Measurements from ENCODE around the gene SLC25A52.

Gene SLC25A52

GRCh38 chr18:31778391-31778950, 17.8 kb upstream of the SLC25A52 start:
- no peaks in the 10 kb centered on the region for H3K27me3 ChIP-seq (ENCODE audit: insufficient read depth, low read length, poor library complexity, severe bottlenecking)
- H3K4me2 ChIP-seq (ENCODE audit: low read depth, low read length, poor library complexity, severe bottlenecking), result no peak overlapping the region
- H3K9ac ChIP-seq (ENCODE audit: low read depth, low read length, poor library complexity, severe bottlenecking), result no peak overlapping the region
- peaks cover 10% of the 10 kb centered on the region; the same call in 1 of the 2 replicates for H3K9me3 ChIP-seq (ENCODE audit: insufficient read depth, low read depth, low read length)
- no peaks in the 10 kb centered on the region for H3F3A ChIP-seq (ENCODE audit: low read depth)
- TF ChIP-seq CTCF (conservative IDR thresholded peaks at IDR 0.05; ENCODE audit: low read length) (no peak), EZH2phosphoT487 (IDR thresholded peaks at IDR 0.05; ENCODE audit: borderline replicate concordance) (no peak)
- H3K9me2 ChIP-seq (replicated peaks; ENCODE audit: low read depth, low read length), result no peaks in the 10 kb centered on the region
- H3K36me3 ChIP-seq (ENCODE audit: insufficient read depth, low read length), result no peaks in the 10 kb centered on the region
- no peak overlapping the region for H2AFZ ChIP-seq (ENCODE audit: low read length)
- H3K4me3 ChIP-seq (ENCODE audit: low read length, poor library complexity, severe bottlenecking), result no peak overlapping the region
- H3K4me1 ChIP-seq (ENCODE audit: insufficient read depth, low read length, poor library complexity, severe bottlenecking), result no peaks in the 10 kb centered on the region
- no peaks in the 10 kb centered on the region for H4K20me1 ChIP-seq (ENCODE audit: insufficient read depth, low read length, poor library complexity, severe bottlenecking)
- no peaks in the 10 kb centered on the region for H3K79me2 ChIP-seq (ENCODE audit: insufficient read depth, low read length)

- H3K79me2 ChIP-seq (ENCODE audit: insufficient read depth, low read length), result no peaks in the 10 kb centered on the region
- H2AFZ ChIP-seq (ENCODE audit: low read length), result no peak overlapping the region
- H3K9ac ChIP-seq (ENCODE audit: low read depth, low read length, poor library complexity, severe bottlenecking), result no peak overlapping the region
- no peak overlapping the region for H3K4me3 ChIP-seq (ENCODE audit: low read length, poor library complexity, severe bottlenecking)
- TF ChIP-seq EZH2phosphoT487 (IDR thresholded peaks at IDR 0.05; ENCODE audit: borderline replicate concordance), result no peak
- no peak for TF ChIP-seq CTCF (conservative IDR thresholded peaks at IDR 0.05; ENCODE audit: low read length)
- H3K4me2 ChIP-seq (ENCODE audit: low read depth, low read length, poor library complexity, severe bottlenecking), result no peak overlapping the region
- H4K20me1 ChIP-seq (ENCODE audit: insufficient read depth, low read length, poor library complexity, severe bottlenecking), result no peaks in the 10 kb centered on the region
- H3K9me3 ChIP-seq (ENCODE audit: insufficient read depth, low read depth, low read length), result peaks cover 10% of the 10 kb centered on the region; the same call in 1 of the 2 replicates
- no peaks in the 10 kb centered on the region for H3K4me1 ChIP-seq (ENCODE audit: insufficient read depth, low read length, poor library complexity, severe bottlenecking)
- H3F3A ChIP-seq (ENCODE audit: low read depth), result no peaks in the 10 kb centered on the region
- H3K9me2 ChIP-seq (replicated peaks; ENCODE audit: low read depth, low read length), result no peaks in the 10 kb centered on the region
- no peaks in the 10 kb centered on the region for H3K36me3 ChIP-seq (ENCODE audit: insufficient read depth, low read length)
- H3K27me3 ChIP-seq (ENCODE audit: insufficient read depth, low read length, poor library complexity, severe bottlenecking), result no peaks in the 10 kb centered on the region
These were observed 15.4 kb upstream of the SLC25A52 start for GRCh38 chr18:31776093-31776492.

GRCh38 chr18:31774962-31775361, 14.3 kb upstream of the SLC25A52 start:
- Histone ChIP-seq H2AFZ (ENCODE audit: low read length) (no peak overlapping the region), H3K9me3 (ENCODE audit: insufficient read depth, low read depth, low read length) (peaks cover 7% of the 10 kb centered on the region; the same call in 1 of the 2 replicates), H3K4me1 (ENCODE audit: insufficient read depth, low read length, poor library complexity, severe bottlenecking) (no peaks in the 10 kb centered on the region), H3K27me3 (ENCODE audit: insufficient read depth, low read length, poor library complexity, severe bottlenecking) (no peaks in the 10 kb centered on the region), H3K4me2 (ENCODE audit: low read depth, low read length, poor library complexity, severe bottlenecking) (no peak overlapping the region), H3F3A (ENCODE audit: low read depth) (no peaks in the 10 kb centered on the region), H3K36me3 (ENCODE audit: insufficient read depth, low read length) (no peaks in the 10 kb centered on the region), H3K9ac (ENCODE audit: low read depth, low read length, poor library complexity, severe bottlenecking) (no peak overlapping the region), H3K4me3 (ENCODE audit: low read length, poor library complexity, severe bottlenecking) (no peak overlapping the region), H3K79me2 (ENCODE audit: insufficient read depth, low read length) (no peaks in the 10 kb centered on the region), H3K9me2 (replicated peaks; ENCODE audit: low read depth, low read length) (no peaks in the 10 kb centered on the region), H4K20me1 (ENCODE audit: insufficient read depth, low read length, poor library complexity, severe bottlenecking) (no peaks in the 10 kb centered on the region)
- TF ChIP-seq CTCF (conservative IDR thresholded peaks at IDR 0.05; ENCODE audit: low read length) (no peak), EZH2phosphoT487 (IDR thresholded peaks at IDR 0.05; ENCODE audit: borderline replicate concordance) (no peak)
